SK-N-SH (cell line): Measurements from ENCODE around the gene PROX2. TPM values are rescaled to one million over a fixed set of nuclear protein-coding genes. Genes with fewer than 3 reads are reported as not detected.

ENCODE experiments used
- CTCF ChIA-PET: fragments of 300-600, 350-600 bp; formaldehyde crosslinking; extraction: SDS; loops from one replicate; lab custom pipeline; 2021; lab: Yijun Ruan, JAX
- POLR2A ChIA-PET: fragments of 350-600 bp; sonication (Branson Sonifier 250); formaldehyde crosslinking; extraction: SDS; loops from one replicate; lab custom pipeline; 2020; ENCODE audit warnings: antibody characterized with exemption, inconsistent platforms; lab: Yijun Ruan, JAX
- DNase-seq: peaks from one replicate; pipeline ENCODE4 v3.0.0; 2012
- H2AFZ ChIP-seq: fragments of 200-600 bp; sonication (generic); 2 replicates; pipeline ENCODE4 v1.8.1; 2016; ENCODE audit warnings: antibody characterized with exemption, mild to moderate bottlenecking, low read depth
- H3F3A ChIP-seq: fragments of 200-600 bp; sonication (generic); replicated peaks from 2 replicates; pipeline ENCODE3; 2016; ENCODE audit warnings: antibody characterized with exemption, mild to moderate bottlenecking; ENCODE audit not compliant: insufficient read depth
- H3K27ac ChIP-seq, 2 experiments: fragments of 200-500 bp in 1 of 2; fragments of 200-600 bp in 1 of 2; sonication (Bioruptor generic) in 1 of 2; sonication (generic), shearing (Covaris generic) in 1 of 2; 2 replicates each; pipeline versions ENCODE4 v1.5.1 to v1.6.1; 2014 to 2016; ENCODE audit warnings: low read depth in 2 of 2, inconsistent platforms in 1 of 2, low read length in 1 of 2, mild to moderate bottlenecking in 1 of 2, mixed read lengths in 1 of 2
- H3K27me3 ChIP-seq: fragments of 200-600 bp; sonication (generic), shearing (Covaris generic); 2 replicates; pipeline ENCODE4 v1.6.1; 2016; ENCODE audit warnings: mixed run types; ENCODE audit not compliant: insufficient read depth
- H3K36me3 ChIP-seq, 2 experiments: fragments of 200-500 bp in 1 of 2; fragments of 200-600 bp in 1 of 2; sonication (Bioruptor generic) in 1 of 2; sonication (generic) in 1 of 2; replicated peaks in 1 of 2; 2 replicates each; pipeline versions ENCODE3 to v1.5.1; 2014 to 2016; ENCODE audit warnings: low read length in 1 of 2, mild to moderate bottlenecking in 1 of 2; ENCODE audit not compliant: insufficient read depth in 2 of 2, control insufficient read depth in 1 of 2
- H3K4me1 ChIP-seq, 2 experiments: fragments of 200-500 bp in 1 of 2; fragments of 200-600 bp in 1 of 2; sonication (Bioruptor generic) in 1 of 2; sonication (generic), shearing (Covaris generic) in 1 of 2; 2 replicates each; pipeline versions ENCODE4 v1.5.1 to v1.6.1; 2014 to 2016; ENCODE audit warnings: low read depth in 1 of 2, low read length in 1 of 2, mixed run types in 1 of 2; ENCODE audit not compliant: insufficient read depth in 2 of 2, control insufficient read depth in 1 of 2
- H3K4me2 ChIP-seq: fragments of 200-600 bp; sonication (generic), shearing (Covaris generic); 2 replicates; pipeline ENCODE4 v1.6.1; 2017; ENCODE audit warnings: mixed run types
- H3K4me3 ChIP-seq, 2 experiments: fragments of 200-500 bp in 1 of 2; fragments of 200-600 bp in 1 of 2; sonication (Bioruptor generic) in 1 of 2; sonication (generic), shearing (Covaris generic) in 1 of 2; 2 replicates each; pipeline versions ENCODE4 v1.5.1 to v1.8.1; 2014 to 2016; ENCODE audit warnings: low read depth in 2 of 2, inconsistent platforms in 1 of 2, low read length in 1 of 2, mild to moderate bottlenecking in 1 of 2, mixed read lengths in 1 of 2, moderate library complexity in 1 of 2
- H3K79me2 ChIP-seq: fragments of 200-600 bp; sonication (generic); 2 replicates; pipeline ENCODE4 v1.8.1; 2017; ENCODE audit warnings: mild to moderate bottlenecking; ENCODE audit not compliant: insufficient read depth
- H3K9ac ChIP-seq: fragments of 200-600 bp; sonication (generic); 2 replicates; pipeline ENCODE4 v1.6.1; 2017; ENCODE audit warnings: mixed run types
- H3K9me2 ChIP-seq: fragments of 200-600 bp; sonication (generic); 2 replicates; pipeline ENCODE4 v1.6.1; 2017; ENCODE audit warnings: mixed run types
- H3K9me3 ChIP-seq: fragments of 200-600 bp; sonication (generic); 2 replicates; pipeline ENCODE4 v1.6.1; 2017; ENCODE audit warnings: mixed run types, mild to moderate bottlenecking, moderate library complexity
- H4K20me1 ChIP-seq: fragments of 200-600 bp; sonication (generic); 2 replicates; pipeline ENCODE4 v1.6.1; 2017; ENCODE audit warnings: mild to moderate bottlenecking, mixed run types; ENCODE audit not compliant: insufficient read depth
- ELF1 ChIP-seq: IDR thresholded peaks from 2 replicates; pipeline ENCODE4 v1.4.0; 2012
- EZH2phosphoT487 ChIP-seq: fragments of 200-600 bp; sonication (generic); IDR thresholded peaks from 2 replicates; pipeline ENCODE4 v1.6.1; 2017; ENCODE audit warnings: low read depth, mixed run types, mild to moderate bottlenecking, antibody characterized with exemption, moderate library complexity, borderline replicate concordance
- JUND ChIP-seq: IDR thresholded peaks from 2 replicates; pipeline ENCODE4 v1.4.0; 2012
- RAD21 ChIP-seq: IDR thresholded peaks from 2 replicates; pipeline ENCODE4 v1.6.1; 2012; ENCODE audit warnings: mild to moderate bottlenecking, low read length
- REST ChIP-seq: IDR thresholded peaks from 2 replicates; pipeline ENCODE4 v1.6.1; 2012; ENCODE audit warnings: mild to moderate bottlenecking, low read depth, low read length, moderate library complexity
- RFX5 ChIP-seq: IDR thresholded peaks from 2 replicates; pipeline ENCODE4 v1.6.1; 2012; ENCODE audit warnings: mild to moderate bottlenecking, improper control_type of control experiment, low read length
- RXRA ChIP-seq: IDR thresholded peaks from 2 replicates; pipeline ENCODE4 v1.4.0; 2012; ENCODE audit warnings: low read depth, mild to moderate bottlenecking, borderline replicate concordance
- SMC3 ChIP-seq: IDR thresholded peaks from 2 replicates; pipeline ENCODE4 v1.6.1; 2012; ENCODE audit warnings: low read depth, low read length, improper control_type of control experiment
- TAF1 ChIP-seq: IDR thresholded peaks from 2 replicates; pipeline ENCODE4 v1.6.1; 2012; ENCODE audit warnings: low read depth, mild to moderate bottlenecking, low read length, moderate library complexity, borderline replicate concordance
- USF1 ChIP-seq: IDR thresholded peaks from 2 replicates; pipeline ENCODE4 v1.4.0; 2012; ENCODE audit warnings: low read depth, borderline replicate concordance
- WGBS: methylation state at CpG from one replicate; pipeline ENCODE4 v1.1.6; 2017; ENCODE audit warnings: low lambda C conversion rate; 5-methylcytosine and 5-hydroxymethylcytosine counted together
- polyA plus RNA-seq, 3 experiments: library from polyadenylated mRNA; depleted of rRNA; stranded (reverse); fragments of >200 nt; gene quantifications; 2 replicates each; pipeline ENCODE4 v1.2.3, GENCODE V29; 2012
- TF ChIP-seq, protein P1 (sequence below): IDR thresholded peaks from 2 replicates; pipeline ENCODE4 v1.4.0; 2012; ENCODE audit warnings: low read depth
- TF ChIP-seq, protein P2 (sequence below): fragments of 150-350 bp; IDR thresholded peaks from 2 replicates; pipeline ENCODE4 v1.6.1; 2017; ENCODE audit warnings: antibody characterized with exemption, low read length, low read depth, borderline replicate concordance

PROX2 gene
- polyA plus RNA-seq, 1 of the 3 experiments (the other 2 are of a cell fraction) = not detected

GRCh38 chr14:74919421-74920165 is 43.6 kb upstream of the PROX2 start:
- Histone ChIP-seq H3K27ac (no peak overlapping the region), H3F3A (no peaks in the 10 kb centered on the region), H4K20me1 (no peaks in the 10 kb centered on the region), H3K4me1 (no peaks in the 10 kb centered on the region; a peak in 1 of 4 replicates), H3K27me3 (no peaks in the 10 kb centered on the region), H3K36me3 (no peaks in the 10 kb centered on the region), H3K9me3 (no peaks in the 10 kb centered on the region), H3K79me2 (no peaks in the 10 kb centered on the region), H3K4me3 (no peak overlapping the region), H3K4me2 (no peak overlapping the region), H3K9me2 (no peaks in the 10 kb centered on the region), H2AFZ (no peak overlapping the region), H3K9ac (no peak overlapping the region)
- WGBS = 79% methylated on average over 15 of the region's 22 CpGs
- TF ChIP-seq, protein P1, sequence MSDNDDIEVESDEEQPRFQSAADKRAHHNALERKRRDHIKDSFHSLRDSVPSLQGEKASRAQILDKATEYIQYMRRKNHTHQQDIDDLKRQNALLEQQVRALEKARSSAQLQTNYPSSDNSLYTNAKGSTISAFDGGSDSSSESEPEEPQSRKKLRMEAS = no peak
- TF ChIP-seq TAF1 (no peak), ELF1 (no peak), RAD21 (no peak), EZH2phosphoT487 (no peak), JUND (no peak), REST (no peak), RFX5 (no peak), SMC3 (no peak), RXRA (no peak), USF1 (no peak)
- TF ChIP-seq, protein P2, sequence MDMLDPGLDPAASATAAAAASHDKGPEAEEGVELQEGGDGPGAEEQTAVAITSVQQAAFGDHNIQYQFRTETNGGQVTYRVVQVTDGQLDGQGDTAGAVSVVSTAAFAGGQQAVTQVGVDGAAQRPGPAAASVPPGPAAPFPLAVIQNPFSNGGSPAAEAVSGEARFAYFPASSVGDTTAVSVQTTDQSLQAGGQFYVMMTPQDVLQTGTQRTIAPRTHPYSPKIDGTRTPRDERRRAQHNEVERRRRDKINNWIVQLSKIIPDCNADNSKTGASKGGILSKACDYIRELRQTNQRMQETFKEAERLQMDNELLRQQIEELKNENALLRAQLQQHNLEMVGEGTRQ = no peak
- ChIA-PET POLR2A (no interaction called here), CTCF (interaction anchor here (1.1 to 3.3 kb wide), 2 partner anchors 13 to 58 kb away, joined by 4 to 17 read pairs; no protein-coding TSS in a partner anchor)
- no peak for DNase-seq
